A549 treated with dexamethasone at 1 μM for 4 hours (cell line): ENCODE measurements around the gene PPP1R3A. TPM values are rescaled to one million over a fixed set of nuclear protein-coding genes. Genes with fewer than 3 reads are reported as not detected.

Experiments used
- total RNA-seq: library from RNA; stranded (reverse); fragments of 200-300 nt; extraction: Qiagen RNA extraction; gene quantifications from 5 replicates; pipeline ENCODE4 v1.2.3, GENCODE V29; 2022

The PPP1R3A gene, protein sequence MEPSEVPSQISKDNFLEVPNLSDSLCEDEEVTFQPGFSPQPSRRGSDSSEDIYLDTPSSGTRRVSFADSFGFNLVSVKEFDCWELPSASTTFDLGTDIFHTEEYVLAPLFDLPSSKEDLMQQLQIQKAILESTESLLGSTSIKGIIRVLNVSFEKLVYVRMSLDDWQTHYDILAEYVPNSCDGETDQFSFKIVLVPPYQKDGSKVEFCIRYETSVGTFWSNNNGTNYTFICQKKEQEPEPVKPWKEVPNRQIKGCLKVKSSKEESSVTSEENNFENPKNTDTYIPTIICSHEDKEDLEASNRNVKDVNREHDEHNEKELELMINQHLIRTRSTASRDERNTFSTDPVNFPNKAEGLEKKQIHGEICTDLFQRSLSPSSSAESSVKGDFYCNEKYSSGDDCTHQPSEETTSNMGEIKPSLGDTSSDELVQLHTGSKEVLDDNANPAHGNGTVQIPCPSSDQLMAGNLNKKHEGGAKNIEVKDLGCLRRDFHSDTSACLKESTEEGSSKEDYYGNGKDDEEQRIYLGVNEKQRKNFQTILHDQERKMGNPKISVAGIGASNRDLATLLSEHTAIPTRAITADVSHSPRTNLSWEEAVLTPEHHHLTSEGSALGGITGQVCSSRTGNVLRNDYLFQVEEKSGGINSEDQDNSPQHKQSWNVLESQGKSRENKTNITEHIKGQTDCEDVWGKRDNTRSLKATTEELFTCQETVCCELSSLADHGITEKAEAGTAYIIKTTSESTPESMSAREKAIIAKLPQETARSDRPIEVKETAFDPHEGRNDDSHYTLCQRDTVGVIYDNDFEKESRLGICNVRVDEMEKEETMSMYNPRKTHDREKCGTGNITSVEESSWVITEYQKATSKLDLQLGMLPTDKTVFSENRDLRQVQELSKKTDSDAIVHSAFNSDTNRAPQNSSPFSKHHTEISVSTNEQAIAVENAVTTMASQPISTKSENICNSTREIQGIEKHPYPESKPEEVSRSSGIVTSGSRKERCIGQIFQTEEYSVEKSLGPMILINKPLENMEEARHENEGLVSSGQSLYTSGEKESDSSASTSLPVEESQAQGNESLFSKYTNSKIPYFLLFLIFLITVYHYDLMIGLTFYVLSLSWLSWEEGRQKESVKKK
- total RNA-seq, result not detected in 5 replicates

DNA sequence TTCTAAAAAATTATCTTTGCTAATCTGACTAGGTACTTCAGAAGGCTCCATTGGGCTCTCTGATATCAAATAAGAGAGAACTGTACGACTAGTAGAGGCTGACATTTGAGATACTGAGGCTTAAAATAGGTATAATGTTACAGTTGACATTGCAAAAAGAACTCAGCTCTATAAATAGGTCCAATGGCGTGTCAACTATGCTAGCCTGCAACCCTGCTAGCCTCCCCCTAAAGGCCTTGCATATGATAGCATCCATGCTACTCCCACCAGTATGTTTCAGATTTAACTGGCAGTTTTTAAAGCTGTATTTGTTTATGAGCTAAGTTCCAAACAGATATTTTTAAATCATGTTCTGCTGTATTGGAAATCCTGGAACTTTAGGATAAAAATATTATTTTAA lies at the start of gene PPP1R3A:
Gene PPP1R3A (minus strand): TSS at position 64 of the 400 bp plus-strand sequence. CDS start 13 bp downstream, at position 51.

